Measurements from ENCODE around the gene SCGN. TPM values are rescaled to one million over a fixed set of nuclear protein-coding genes. Genes with fewer than 3 reads are reported as not detected.
A peak's percentile ranks its signal among the peaks of the same experiment; 100 is the strongest.

SCGN gene
- total and polyA plus RNA-seq, 2 of the 13 experiments (the other 11 are each of a cell fraction or from before 2014, with no cell fraction given), result 2.9 to 29.0 TPM

GRCh38 chr6:25640446-25640845 lies 11.6 kb upstream of the SCGN start (continued):
- TF ChIP-seq, protein P1, sequence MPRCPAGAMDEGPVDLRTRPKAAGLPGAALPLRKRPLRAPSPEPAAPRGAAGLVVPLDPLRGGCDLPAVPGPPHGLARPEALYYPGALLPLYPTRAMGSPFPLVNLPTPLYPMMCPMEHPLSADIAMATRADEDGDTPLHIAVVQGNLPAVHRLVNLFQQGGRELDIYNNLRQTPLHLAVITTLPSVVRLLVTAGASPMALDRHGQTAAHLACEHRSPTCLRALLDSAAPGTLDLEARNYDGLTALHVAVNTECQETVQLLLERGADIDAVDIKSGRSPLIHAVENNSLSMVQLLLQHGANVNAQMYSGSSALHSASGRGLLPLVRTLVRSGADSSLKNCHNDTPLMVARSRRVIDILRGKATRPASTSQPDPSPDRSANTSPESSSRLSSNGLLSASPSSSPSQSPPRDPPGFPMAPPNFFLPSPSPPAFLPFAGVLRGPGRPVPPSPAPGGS (CRISPR knock-in tag; IDR thresholded peaks at IDR 0.05), result no peak
- TF ChIP-seq DMAP1 (CRISPR knock-in tag; IDR thresholded peaks at IDR 0.05) (no peak), ZBTB8A (CRISPR knock-in tag; IDR thresholded peaks at IDR 0.05; ENCODE audit: borderline replicate concordance, low read depth) (no peak), HINFP (CRISPR knock-in tag; IDR thresholded peaks at IDR 0.05; ENCODE audit: low read depth) (no peak), MXD4 (CRISPR knock-in tag; IDR thresholded peaks at IDR 0.05) (no peak), ZSCAN9 (CRISPR knock-in tag; IDR thresholded peaks at IDR 0.05; ENCODE audit: borderline replicate concordance) (peak; percentile 43; the same call in 1 of the 2 replicates), ZBTB3 (CRISPR knock-in tag; IDR thresholded peaks at IDR 0.05; ENCODE audit: borderline replicate concordance, low read depth) (no peak), KMT2A (CRISPR knock-in tag; IDR thresholded peaks at IDR 0.05) (no peak), ZNF276 (CRISPR knock-in tag; IDR thresholded peaks at IDR 0.05; ENCODE audit: low read depth) (no peak), GFI1 (CRISPR knock-in tag; IDR thresholded peaks at IDR 0.05; ENCODE audit: borderline replicate concordance) (0 out of 2 replicates have a peak, but pooled peaks have one; percentile 24), ZSCAN12 (CRISPR knock-in tag; IDR thresholded peaks at IDR 0.05) (no peak), GZF1 (CRISPR knock-in tag; IDR thresholded peaks at IDR 0.05) (no peak), CSRNP1 (CRISPR knock-in tag; IDR thresholded peaks at IDR 0.05) (peak; percentile 48; the same call in 1 of the 2 replicates), ZNF224 (CRISPR knock-in tag; IDR thresholded peaks at IDR 0.05) (no peak), E2F2 (CRISPR knock-in tag; IDR thresholded peaks at IDR 0.05; ENCODE audit: borderline replicate concordance) (no peak)
- TF ChIP-seq, protein P2, sequence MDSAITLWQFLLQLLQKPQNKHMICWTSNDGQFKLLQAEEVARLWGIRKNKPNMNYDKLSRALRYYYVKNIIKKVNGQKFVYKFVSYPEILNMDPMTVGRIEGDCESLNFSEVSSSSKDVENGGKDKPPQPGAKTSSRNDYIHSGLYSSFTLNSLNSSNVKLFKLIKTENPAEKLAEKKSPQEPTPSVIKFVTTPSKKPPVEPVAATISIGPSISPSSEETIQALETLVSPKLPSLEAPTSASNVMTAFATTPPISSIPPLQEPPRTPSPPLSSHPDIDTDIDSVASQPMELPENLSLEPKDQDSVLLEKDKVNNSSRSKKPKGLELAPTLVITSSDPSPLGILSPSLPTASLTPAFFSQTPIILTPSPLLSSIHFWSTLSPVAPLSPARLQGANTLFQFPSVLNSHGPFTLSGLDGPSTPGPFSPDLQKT (CRISPR knock-in tag; IDR thresholded peaks at IDR 0.05; ENCODE audit: borderline replicate concordance), result no peak
- TF ChIP-seq, protein P3, sequence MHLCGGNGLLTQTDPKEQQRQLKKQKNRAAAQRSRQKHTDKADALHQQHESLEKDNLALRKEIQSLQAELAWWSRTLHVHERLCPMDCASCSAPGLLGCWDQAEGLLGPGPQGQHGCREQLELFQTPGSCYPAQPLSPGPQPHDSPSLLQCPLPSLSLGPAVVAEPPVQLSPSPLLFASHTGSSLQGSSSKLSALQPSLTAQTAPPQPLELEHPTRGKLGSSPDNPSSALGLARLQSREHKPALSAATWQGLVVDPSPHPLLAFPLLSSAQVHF (CRISPR knock-in tag; IDR thresholded peaks at IDR 0.05), result no peak
